SIG-M5 treated with dmso at 0.1 percent for 504 hours (cell line): ENCODE data around the gene ZNF575.
"Not testable (repeated sequence)": the region's sequence is repeated elsewhere in the genome, so short reads cannot be mapped to it uniquely, and the experiment has no call there.

Source experiments
- DNase-seq: peaks from one replicate; lab custom pipeline; 2025; ENCODE audit not compliant: unreplicated experiment; lab: John Stamatoyannopoulos, UW

Gene ZNF575

DNA sequence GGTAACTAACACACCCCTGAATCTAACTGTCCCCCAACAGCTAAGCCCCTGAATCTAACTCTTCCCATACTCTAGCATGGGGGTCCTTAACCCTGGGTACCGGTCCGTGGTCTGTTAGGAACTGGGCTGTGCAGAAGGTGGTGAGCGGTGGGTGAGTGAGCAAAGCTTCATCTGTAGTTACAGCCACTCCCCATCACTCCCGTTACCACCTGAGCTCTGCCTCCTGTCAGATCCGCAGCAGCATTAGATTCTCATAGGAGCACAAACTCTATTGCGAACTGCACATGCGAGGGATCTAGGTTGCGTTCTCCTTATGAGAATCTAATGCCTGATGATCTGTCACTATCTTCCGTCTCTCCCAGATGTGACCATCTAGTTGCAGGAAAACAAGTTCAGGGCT is 22.3 kb upstream of the ZNF575 start:
- no peak for DNase-seq

DNA sequence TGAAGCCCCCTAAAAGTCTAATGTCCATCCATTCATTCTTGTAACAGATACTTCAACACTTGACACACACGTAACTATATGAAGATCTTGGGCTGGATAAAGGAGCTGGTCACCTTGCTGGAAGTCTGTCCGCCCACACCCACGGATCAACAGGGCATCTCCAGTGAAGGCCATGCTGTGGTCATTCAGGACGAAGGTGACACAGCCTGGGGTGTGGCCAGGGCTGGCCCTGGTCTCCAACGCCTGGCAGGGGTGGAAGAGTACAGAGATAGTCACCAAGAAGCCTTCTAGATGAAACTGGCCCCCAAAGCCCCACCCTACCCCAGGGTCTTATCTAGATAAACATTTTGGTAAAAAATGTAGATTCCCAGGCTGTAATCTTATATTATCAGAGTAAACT is 21.7 kb upstream of the ZNF575 start:
- no peak for DNase-seq

DNA sequence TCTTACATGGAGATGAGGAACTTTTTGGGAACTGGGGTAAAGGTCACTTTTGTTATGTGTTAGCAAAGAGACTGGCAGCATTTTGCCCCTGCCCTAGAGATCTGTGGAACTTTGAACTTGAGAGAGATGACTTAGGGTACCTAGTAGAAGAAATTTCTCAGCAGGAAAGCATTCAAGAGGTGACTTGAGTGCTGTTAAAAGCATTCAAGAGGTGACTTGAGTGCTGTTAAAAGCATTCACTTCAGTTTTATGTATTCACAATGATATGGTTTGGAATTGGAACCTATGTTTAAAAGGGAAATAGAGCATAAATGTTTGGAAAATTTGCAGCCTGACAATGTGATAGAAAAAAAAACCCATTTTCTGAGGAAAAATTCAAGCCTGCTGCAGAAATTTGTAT is 20.6 kb upstream of the ZNF575 start:
- DNase-seq, result not testable (repeated sequence)

DNA sequence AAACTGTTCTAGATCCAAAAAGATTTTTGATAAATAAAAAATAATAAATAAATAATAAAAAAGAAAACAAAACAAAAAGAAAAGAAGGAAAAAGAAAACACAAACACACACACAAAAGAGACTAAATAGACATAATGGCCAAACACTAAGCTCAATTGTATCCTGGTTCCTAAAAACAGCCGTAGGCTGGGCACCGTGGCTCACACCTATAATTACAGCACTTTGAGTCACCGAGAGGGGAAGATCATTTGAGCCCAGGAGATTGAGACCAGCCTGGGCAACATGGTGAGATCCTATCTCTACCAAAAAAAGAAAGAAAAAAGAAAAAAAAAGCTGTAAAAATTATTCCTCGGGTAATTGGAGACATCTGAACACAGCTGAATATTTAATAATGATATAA is 14.9 kb upstream of the ZNF575 start:
- DNase-seq, result no peak

DNA sequence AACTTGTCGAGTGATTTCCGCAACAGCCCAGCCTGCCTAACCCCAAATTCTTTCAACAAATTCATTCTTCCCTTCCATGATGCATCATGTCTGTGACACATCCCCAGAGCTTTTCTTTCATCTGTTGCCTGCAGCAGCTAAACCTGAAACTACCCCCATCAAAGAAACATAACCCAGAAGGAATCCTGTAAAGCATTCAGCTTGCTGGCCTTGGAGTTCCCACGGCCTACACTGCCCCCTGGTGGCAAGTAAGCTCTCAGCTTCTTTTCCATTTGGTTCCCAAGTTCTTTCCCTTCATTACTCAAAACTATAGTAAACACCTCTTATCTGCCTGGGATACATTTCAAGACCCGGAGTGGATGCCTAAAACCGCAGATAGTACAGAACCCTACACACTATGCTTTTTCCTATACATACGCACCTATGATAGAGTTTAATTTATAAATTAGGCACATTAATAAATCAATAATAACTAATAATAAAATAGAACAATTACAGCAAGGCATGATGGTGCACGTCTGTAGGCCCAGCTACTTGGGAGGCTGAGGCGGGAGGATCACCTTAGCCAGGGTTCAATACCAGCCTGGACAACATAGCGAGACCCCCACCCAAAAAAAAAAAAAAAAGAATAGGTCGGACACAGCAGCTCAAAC is 13.4 kb upstream of the ZNF575 start:
- peak; percentile 82 for DNase-seq

DNA sequence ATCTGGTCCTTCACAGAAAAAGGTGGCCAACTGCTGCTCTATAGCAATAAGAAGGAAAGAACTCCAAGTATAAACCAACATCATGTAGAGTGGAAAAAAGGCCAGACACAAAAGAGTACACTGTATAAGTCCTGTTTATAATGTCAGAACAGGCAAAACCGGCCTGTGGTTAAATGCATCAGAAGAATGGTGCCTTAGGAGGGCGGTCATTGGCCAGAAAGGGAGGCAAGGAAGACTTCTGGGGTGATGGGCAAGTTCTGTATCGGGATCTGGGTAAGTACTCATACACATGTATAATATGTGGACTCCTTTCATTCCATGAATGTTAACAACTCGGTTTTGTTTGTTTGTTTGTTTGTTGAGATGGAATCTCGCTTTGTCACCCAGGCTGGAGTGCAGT is 10.1 kb upstream of the ZNF575 start:
- peak; percentile 17 for DNase-seq

DNA sequence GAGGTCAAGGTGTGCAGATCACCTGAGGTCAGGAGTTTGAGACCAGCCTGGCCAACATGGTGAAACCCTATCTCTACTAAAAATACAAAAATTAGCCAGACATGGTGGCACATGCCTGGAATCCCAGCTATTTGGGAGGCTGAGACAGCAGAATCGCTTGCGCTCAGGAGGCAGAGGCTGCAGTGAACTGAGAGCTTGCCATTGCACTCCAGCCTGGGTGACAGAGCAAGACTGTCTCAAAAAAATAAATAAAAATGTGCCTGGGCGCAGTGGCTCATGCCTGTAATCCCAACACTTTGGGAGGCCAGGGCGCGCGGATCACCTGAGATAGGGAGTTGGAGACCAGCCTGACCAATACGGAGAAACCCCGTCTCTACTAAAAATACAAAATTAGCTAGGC is 9.3 kb upstream of the ZNF575 start:
- DNase-seq, result not testable (repeated sequence)

DNA sequence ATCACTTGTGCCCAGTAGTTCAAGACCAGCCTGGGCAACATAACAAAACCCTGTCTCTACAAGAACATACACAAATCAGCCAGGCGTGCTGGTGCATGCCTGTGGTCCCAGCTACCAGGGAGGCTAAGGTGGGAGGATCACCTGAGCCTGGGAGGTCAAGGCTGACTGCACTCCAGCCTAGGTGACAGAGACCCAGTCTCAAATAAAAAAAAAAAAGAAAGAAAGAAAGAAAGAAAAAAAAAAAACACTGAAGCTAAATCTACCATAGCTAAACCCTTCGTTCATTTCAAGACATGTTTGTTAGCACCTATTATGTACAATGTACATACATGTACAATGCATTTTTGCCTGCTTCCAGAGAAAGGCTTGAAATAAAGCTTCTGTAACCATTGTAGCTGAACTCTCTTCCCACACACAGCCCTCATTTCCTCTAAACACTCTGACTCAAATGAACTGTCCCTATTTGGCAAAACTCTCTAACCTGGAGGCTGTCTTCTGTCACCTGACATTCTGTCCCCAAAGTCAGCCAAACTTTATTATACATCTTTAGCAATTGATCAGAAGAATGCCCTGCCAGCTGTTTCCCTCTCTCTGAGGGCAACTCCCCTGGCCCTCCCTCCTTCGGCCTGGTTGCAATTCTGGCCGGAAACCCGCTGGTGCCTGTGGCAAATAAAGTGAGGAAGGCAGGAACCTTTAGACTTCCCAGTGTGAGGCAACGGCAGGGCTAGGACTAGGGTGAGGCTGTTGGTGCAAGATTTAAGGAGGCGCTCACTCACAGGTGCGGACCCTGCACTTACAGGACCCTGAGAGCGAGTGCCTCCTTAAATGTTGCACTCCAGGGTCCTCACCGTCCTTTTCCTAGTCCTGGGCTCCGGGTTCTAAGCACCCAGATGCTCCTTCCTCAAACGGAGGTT is 7.8 kb upstream of the ZNF575 start:
- peak; percentile 82 for DNase-seq

DNA sequence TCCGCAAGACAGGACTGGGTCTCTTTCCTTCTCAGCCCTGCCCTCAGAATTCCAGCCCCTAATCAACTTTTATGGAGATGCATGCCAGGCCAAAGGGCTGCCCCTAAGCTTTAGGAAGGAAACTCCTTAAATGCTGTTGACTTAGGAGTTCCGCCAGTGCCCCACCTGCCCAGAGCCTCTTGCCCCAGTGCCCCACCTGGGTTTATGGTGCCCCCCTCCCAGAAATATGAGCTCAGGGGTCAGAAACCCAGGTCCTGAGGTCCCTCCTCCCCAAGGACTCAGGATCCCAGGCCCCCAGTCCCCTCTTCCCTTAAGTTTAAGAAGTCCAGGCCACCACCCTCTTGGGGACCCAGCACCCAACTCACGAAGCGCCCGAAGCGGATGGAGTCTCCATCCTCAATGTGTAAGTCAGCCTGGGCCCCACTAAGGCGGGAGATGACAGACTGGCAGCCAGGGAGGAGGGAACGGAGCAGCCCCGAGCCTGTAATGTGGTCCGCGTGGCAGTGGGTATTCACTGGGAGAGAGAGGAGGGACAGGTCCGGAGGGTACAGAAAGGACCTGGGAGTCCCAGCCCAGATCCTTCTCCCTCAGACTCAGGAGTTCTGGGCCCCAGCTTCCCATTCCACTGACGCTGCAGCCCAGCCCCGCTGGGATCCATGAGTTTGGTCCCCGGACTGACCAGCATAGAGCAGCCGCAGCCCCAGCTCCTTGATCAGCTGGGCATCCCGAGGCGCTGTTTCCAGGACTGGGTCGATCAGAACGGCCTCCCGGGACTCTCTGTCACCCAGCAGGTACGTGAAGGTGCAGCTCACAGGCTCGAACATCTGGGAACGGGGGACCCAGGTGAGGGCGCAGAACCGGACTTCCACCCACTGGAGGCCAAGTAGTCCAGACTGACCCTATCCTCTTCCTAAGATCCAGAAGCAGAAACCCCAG is 6.9 kb upstream of the ZNF575 start:
- peak; percentile 41 for DNase-seq

DNA sequence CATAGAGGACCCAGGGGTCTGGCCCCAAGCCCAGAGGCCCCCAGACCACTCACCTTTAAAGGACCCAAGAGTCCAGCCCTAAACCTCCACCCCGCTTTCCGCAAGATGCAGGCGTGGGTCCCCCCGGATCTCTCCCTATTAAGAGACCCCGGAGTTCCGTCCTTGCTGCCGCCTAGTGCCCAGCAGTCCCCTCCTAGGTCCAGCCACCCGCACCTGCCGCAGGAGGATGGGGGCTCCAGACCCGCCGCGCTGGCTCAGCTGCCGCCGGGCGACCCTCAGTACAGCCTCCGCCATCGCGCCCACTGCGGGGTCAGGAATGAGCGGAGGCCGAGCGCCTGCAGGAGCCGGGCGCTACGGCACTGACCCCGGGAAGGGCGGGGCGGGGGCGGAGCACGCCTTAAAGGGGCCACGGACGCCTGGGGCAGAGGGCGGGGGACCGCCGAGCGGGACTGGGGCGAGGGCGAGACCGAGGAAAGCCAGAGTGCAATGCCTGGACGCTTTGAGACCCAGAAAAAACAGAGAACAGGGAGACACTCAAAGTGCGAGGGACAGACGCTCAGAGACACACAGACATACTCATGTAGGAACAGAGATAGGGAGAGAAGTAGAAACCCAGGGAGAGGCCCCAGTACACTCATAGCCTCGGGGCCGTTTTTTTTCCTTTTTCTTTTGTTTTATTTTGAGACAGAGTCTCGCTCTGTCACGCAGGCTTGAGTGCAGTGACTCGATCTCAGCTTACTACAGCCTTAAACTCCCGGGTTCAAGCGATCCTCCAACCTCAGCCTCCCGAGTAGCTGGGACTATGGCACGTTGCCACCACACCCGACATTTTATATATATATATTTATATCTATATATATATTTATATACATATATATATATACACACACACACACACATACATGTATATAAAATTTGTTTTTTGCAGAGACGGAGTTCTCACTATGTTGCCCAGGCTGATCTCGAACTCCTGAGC is 5.8 kb upstream of the ZNF575 start, which contains the start of gene ETHE1:
ETHE1 (minus strand) TSS at position 318 of the 976 bp plus-strand sequence; CDS start at position 294, 24 bp downstream.
- DNase-seq, result peak; percentile 52

DNA sequence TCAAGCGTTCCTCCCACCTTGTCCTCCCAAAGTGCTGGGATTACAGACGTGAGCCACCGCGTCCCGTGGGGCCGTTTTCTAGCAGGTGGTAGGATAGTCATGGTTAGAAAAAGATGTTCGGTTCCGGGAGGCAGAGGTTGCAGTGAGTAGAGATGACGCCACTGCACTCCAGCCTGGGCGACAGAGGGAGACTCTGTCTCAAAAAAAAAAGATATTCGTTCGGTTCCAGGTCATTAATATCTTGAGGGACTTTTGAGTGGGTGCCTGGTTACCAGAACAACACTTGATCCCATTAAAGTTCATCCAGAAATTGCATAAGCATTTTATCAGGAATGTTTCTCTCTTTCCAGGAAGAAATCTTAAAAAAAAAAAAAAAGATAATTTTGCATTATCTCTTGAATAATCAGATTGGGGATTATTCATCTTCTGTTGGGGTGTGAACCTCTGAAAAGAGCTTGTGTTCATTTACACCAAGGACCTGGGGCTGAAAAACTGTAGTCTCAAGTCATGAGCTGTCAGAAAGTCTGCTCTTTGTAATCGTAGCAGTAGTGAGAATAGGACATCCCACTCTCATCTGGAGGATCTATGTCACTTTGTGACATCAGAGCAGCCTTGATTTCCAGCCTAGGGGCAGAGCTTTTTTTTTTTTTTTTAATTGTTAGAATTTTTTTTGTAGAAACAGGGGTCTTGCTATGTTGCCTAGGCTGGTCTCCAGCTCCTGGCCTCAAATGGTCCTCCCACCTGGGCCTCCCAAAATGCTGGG is 4.9 kb upstream of the ZNF575 start:
- DNase-seq, result no peak

DNA sequence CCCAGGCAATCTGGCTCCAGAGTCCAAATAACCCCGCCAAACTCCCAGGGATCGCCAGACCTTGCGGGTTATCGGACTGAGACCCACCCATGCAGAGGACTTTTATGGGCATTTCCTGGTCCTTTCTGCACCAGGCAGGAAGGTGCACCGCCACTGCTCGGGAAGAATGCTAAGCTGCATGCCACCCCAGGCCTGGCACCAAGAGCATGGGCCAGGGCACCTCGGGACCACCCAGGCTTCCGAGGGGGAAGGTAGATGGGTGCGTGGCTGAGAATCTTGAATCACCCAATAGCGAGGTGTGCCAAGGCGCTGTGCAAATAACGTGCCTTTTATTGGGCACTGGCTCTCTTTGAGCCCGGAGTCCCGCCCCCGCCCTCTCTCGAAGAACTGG is 422 bp upstream of the ZNF575 start:
- DNase-seq, result peak; percentile 53

DNA sequence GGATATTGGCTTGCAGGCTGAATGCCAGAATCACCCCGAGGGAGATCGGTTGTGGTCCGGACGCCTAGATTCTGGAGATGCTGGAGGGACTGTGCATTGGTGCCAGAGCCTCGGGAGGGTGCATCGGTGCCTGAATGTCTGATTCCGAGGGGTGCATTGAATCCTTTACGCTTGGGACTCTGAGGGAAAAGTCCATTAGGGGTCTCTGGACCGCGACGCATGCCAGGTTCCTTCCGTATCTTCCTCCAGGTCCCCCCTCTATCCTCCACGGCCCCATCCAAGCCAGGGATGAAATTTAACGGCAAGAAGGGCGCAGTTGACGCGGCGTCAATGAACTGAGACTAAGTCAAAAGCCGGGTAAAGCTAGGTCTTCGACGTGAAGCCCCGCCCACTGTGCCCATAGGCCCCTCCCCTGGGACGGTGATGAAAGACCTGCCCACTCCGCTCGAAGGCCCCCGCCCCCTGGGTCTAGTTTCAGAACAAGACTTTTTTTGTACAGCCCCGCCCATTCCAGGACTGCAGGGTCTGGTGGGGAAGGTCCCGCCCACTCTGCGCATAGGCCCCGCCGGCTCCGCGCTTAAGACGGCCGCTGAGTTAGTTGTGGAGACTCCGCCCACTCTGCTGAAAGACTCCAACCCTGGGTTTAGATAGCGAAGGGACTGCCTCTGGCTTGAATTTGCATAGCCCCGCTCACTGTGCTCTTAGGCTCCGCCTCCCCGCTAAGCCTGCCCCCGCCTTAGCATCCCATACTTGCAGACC is 737 bp downstream of the ZNF575 start:
- peak; percentile 99 for DNase-seq

DNA sequence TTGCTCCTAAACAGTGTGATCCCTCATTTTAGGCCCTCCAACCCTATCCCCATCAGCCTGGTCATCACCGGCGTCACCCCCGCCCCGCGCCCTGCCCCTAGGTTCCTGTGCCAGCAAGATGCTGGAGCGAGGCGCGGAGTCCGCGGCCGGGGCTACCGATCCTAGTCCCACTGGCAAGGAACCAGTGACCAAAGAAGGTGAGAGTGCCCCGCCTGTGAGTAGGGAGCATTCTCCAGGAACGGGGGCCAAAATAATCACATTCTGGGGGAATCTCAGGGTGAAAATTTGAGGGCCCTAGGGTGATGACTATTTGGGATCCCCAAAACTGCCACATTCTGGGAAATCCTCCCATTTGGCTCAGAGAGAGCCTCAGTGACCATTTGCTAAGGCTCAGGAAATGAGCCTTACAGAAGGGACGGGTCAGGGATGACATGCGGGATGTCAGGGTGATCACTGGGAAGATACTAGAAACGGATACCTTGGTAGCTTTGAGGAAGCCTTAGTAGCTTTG is 1.4 kb downstream of the ZNF575 start:
- no peak for DNase-seq

DNA sequence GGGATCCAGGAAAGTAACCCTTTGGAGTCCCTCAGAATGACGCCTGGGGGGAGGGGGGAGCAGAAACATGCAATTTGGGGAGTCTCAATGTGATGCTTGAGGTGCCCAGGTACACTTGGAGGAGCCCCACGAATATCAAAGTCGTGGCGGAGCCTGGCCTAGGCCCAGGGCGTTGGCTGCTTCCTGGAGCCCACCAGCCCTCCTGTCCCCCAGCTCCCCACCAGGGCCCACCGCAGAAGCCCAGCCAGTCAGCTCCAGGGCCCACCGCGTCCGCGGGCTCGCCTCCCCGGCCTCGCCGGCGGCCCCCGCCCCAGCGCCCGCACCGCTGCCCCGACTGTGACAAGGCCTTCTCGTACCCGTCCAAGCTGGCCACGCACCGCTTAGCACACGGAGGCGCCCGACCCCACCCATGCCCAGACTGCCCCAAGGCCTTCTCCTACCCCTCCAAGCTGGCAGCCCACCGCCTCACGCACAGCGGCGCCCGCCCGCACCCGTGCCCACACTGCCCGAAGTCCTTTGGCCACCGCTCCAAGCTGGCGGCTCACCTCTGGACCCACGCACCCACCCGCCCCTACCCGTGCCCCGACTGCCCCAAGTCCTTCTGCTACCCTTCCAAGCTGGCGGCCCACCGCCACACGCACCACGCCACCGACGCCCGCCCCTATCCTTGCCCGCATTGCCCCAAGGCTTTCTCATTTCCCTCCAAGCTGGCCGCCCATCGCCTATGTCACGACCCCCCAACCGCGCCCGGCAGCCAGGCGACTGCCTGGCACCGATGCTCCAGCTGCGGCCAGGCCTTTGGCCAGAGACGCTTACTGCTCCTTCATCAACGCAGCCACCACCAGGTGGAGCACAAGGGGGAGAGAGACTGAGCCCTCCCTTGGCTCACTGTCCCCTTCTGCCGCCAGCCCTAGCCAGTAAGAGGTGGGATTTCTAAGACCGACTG is 2.1 kb downstream of the ZNF575 start:
- DNase-seq, result no peak

DNA sequence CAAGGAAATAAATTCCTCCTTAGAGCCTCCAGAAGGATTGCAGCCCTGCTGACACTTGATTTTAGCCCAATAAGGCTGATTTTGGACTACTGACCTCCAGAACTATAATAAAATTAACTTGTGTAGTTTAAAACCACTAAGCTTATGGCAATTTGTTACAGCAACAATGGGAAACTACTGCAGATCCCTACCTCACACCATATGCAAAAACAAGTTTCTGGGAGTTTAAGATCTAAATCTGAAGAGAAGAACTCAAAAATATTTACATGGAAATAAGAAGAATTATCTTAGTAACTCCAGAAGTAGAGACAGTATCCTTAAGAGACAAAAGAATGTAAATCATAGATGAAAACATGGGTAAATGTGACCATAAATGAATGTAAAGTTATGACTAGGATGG is 5.9 kb downstream of the ZNF575 start:
- DNase-seq, result no peak

DNA sequence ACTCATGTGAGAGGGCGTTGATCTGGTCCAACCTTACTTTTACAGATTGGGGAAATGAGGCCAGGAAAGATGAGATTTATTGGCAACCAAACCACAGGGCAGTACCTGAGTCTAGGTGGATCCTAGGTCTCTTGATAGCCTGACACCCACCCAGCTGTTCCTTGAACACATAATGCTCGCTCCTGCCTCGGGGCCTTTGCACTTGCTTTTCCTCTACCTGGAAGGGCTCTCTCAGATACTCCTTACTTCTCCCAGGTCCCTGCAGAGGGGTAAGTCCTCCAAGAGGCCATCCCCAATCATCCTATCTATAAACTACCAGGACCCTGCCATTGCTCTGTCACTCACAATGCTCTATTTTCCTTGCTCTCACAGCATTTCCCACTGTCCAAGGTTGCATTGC is 7.4 kb downstream of the ZNF575 start:
- no peak for DNase-seq
